ENCODE measurements around the gene CNTN6.

- no peak for TF ChIP-seq CTCF (optimal IDR thresholded peaks at IDR 0.05 in 1 of 3, IDR thresholded peaks at IDR 0.05 in 1 of 3, conservative IDR thresholded peaks at IDR 0.05 in 1 of 3; ENCODE audit: extremely low read depth in 1 of 3, insufficient read depth in 2 of 3, low read length in 3 of 3)
- TF ChIP-seq EZH2 (IDR thresholded peaks at IDR 0.05; ENCODE audit: low read length), result no peak
Measured at GRCh38 chr3:1092061-1092460, 763 bp upstream of the CNTN6 start.

Measured in keratinocyte (primary cell).